Esophagus muscularis mucosa (tissue), 4 donors: ENCODE measurements around the gene PARP9. TPM values are rescaled to one million over a fixed set of nuclear protein-coding genes. Genes with fewer than 3 reads are reported as not detected.
"Not testable (repeated sequence)": the region's sequence is repeated elsewhere in the genome, so short reads cannot be mapped to it uniquely, and the experiment has no call there.

ENCODE experiments used
- DNase-seq: peaks from one replicate; pipeline ENCODE4 v3.0.0-alpha.2; 2017; ENCODE audit errors: extremely low spot score
- H3K27ac ChIP-seq, 4 donors: fragments of 200-600 bp; sonication (generic); replicated peaks in 1 of 4; 1 replicate in 3 of 4; 2 replicates in 1 of 4; pipeline ENCODE4 v1.5.1; 2016 to 2019; ENCODE audit warnings: mild to moderate bottlenecking in 1 of 4
- H3K27me3 ChIP-seq, 4 donors: fragments of 200-600 bp; sonication (generic); one replicate each; pipeline versions ENCODE4 v1.5.1 to v1.6.0; 2016 to 2019
- H3K36me3 ChIP-seq, 4 donors: fragments of 200-600 bp; sonication (generic); one replicate each; pipeline ENCODE4 v1.5.1; 2016 to 2019
- H3K4me1 ChIP-seq, 4 donors: fragments of 200-600 bp; sonication (generic); one replicate each; pipeline ENCODE4 v1.5.1; 2016 to 2019
- H3K4me3 ChIP-seq, 4 donors: fragments of 200-600 bp; sonication (generic); 1 replicate in 2 of 4; 2 replicates in 2 of 4; pipeline ENCODE4 v1.5.1; 2016 to 2019; ENCODE audit warnings: mild to moderate bottlenecking in 4 of 4, moderate library complexity in 1 of 4
- H3K9me3 ChIP-seq, 4 donors: fragments of 200-600 bp; sonication (generic); 1 replicate in 3 of 4; 2 replicates in 1 of 4; pipeline ENCODE4 v1.5.1; 2016 to 2019
- CTCF ChIP-seq, 3 experiments: fragments of 200-600 bp in 2 of 3; fragments of 450-650 bp in 1 of 3; sonication (generic) in 2 of 3; IDR thresholded peaks; one replicate each; pipeline ENCODE4 v1.5.1; 2017 to 2019; ENCODE audit warnings: antibody characterized with exemption in 3 of 3, mild to moderate bottlenecking in 2 of 3, moderate library complexity in 1 of 3
- EP300 ChIP-seq: sonication (generic); formaldehyde crosslinking; IDR thresholded peaks from one replicate; pipeline ENCODE4 v1.6.1; 2017; ENCODE audit warnings: antibody characterized with exemption
- POLR2A ChIP-seq: fragments of 450-650 bp; IDR thresholded peaks from one replicate; pipeline ENCODE4 v1.6.1; 2017; ENCODE audit warnings: antibody characterized with exemption, moderate library complexity, mild to moderate bottlenecking, low read depth
- POLR2AphosphoS5 ChIP-seq, 2 donors: sonication (generic); formaldehyde crosslinking; IDR thresholded peaks; one replicate each; pipeline ENCODE4 v1.6.1; 2017; ENCODE audit warnings: antibody characterized with exemption in 2 of 2
- WGBS: methylation state at CpG from one replicate; pipeline ENCODE4 v1.1.5; 2018; 5-methylcytosine and 5-hydroxymethylcytosine counted together
- intact Hi-C: fragments of 100-400 bp; cut with DNase I; formaldehyde crosslinking; loops from one replicate; pipeline ENCODE4 v1.15.1; 2023
- total RNA-seq, 4 donors: library from RNA; depleted of rRNA; stranded (reverse); fragments of >200 nt; gene quantifications; one replicate each; pipeline versions ENCODE4 v1.1.0 to v1.2.1, GENCODE V29; 2016

The PARP9 gene
- total RNA-seq, 4 donors from 2014 or later, result 16.7 to 24.0 (median 21.3) TPM

- Histone ChIP-seq H3K27ac (peak within 1 kb of the TSS in 1 of 4 donors; percentile 27), H3K36me3 (peaks cover 0 to 21% (median 9%) of the 10 kb centered on the region in 4 donors), H3K27me3 (no peaks in the 10 kb centered on the region), H3K9me3 (peaks cover 0 to 14% (median 5%) of the 10 kb centered on the region in 4 donors), H3K4me1 (peaks cover 0 to 18% (median 12%) of the 10 kb centered on the region in 4 donors), H3K4me3 (peak within 1 kb of the TSS; percentile 55 to 64 (median 58))
- intact Hi-C loops, result no loop called here
- DNase-seq, result no peak
- 12% methylated on average over 35 of the region's 40 CpGs for WGBS
- TF ChIP-seq CTCF (IDR thresholded peaks at IDR 0.05) (no peak), EP300 (no peak), POLR2A (no peak), POLR2AphosphoS5 (IDR thresholded peaks at IDR 0.05) (no peak)
Measured at GRCh38 chr3:122577409-122578031, 13.4 kb upstream of the PARP9 start, which contains the start of gene PARP15. PARP15 (plus strand) TSS chr3:122577650; CDS start chr3:122577668, 18 bp downstream.

- H3K4me3 ChIP-seq, result no peak overlapping the region
- peaks cover 0 to 2% (median 0%) of the 10 kb centered on the region in 4 donors for H3K9me3 ChIP-seq
- peaks cover 0 to 18% (median 12%) of the 10 kb centered on the region in 4 donors for H3K4me1 ChIP-seq
- H3K27me3 ChIP-seq, result no peaks in the 10 kb centered on the region
- intact Hi-C loops, result no loop called here
- H3K27ac ChIP-seq, result no peak overlapping the region
- TF ChIP-seq CTCF (IDR thresholded peaks at IDR 0.05) (no peak), POLR2AphosphoS5 (IDR thresholded peaks at IDR 0.05) (no peak), EP300 (no peak), POLR2A (no peak)
- DNase-seq, result no peak
- peaks cover 11 to 33% (median 21%) of the 10 kb centered on the region in 4 donors for H3K36me3 ChIP-seq
- 84% methylated on average over 8 of the region's 8 CpGs for WGBS
Measured at GRCh38 chr3:122576174-122576940, 12.3 kb upstream of the PARP9 start.

GRCh38 chr3:122572940-122573412 lies 8.9 kb upstream of the PARP9 start:
- Histone ChIP-seq H3K27ac (no peak overlapping the region), H3K36me3 (peaks cover 18 to 62% (median 46%) of the 10 kb centered on the region in 4 donors)
- 84% methylated on average over 3 of the region's 3 CpGs for WGBS

GRCh38 chr3:122568755-122569154 lies 4.7 kb upstream of the PARP9 start:
- intact Hi-C loops, result loop anchor here (10.0 kb wide), 1 partner anchor 226 kb away; the partner anchor contains the start of genes HSPBAP1 and SLC49A4
- no peaks in the 10 kb centered on the region for H3K27me3 ChIP-seq
- no peak overlapping the region for H3K4me3 ChIP-seq
- TF ChIP-seq POLR2AphosphoS5 (IDR thresholded peaks at IDR 0.05) (peak in 1 of 2 donors; percentile 58), POLR2A (no peak)
- 40% methylated on average over 3 of the region's 3 CpGs for WGBS
- no peak for DNase-seq
- H3K27ac ChIP-seq, result peak overlapping the region; percentile 65 to 78 (median 72)
- peaks cover 12 to 64% (median 46%) of the 10 kb centered on the region in 4 donors for H3K4me1 ChIP-seq
- no peaks in the 10 kb centered on the region for H3K9me3 ChIP-seq
- H3K36me3 ChIP-seq, result peaks cover 18 to 75% (median 62%) of the 10 kb centered on the region in 4 donors

More at GRCh38 chr3:122572940-122573412, 8.9 kb upstream of the PARP9 start:
- peaks cover 0 to 42% (median 33%) of the 10 kb centered on the region in 4 donors for H3K4me1 ChIP-seq
- DNase-seq, result no peak
- no peak for TF ChIP-seq POLR2A
- no peak for TF ChIP-seq CTCF (IDR thresholded peaks at IDR 0.05)
- no peak for TF ChIP-seq POLR2AphosphoS5 (IDR thresholded peaks at IDR 0.05)
- TF ChIP-seq EP300, result no peak
- intact Hi-C loops, result no loop called here
- H3K9me3 ChIP-seq, result no peaks in the 10 kb centered on the region
- H3K4me3 ChIP-seq, result no peak overlapping the region
- no peaks in the 10 kb centered on the region for H3K27me3 ChIP-seq

- not testable (repeated sequence) for H3K27me3 ChIP-seq, H3K4me3 ChIP-seq, DNase-seq, H3K9me3 ChIP-seq
- peaks cover 18 to 69% (median 59%) of the 10 kb centered on the region in 4 donors for H3K36me3 ChIP-seq
- peaks cover 16 to 65% (median 51%) of the 10 kb centered on the region in 4 donors for H3K4me1 ChIP-seq
- peak overlapping the region; percentile 65 to 78 (median 72) for H3K27ac ChIP-seq
- intact Hi-C loops, result loop anchor here (10.0 kb wide), 1 partner anchor 227 kb away; the partner anchor contains the start of genes HSPBAP1 and SLC49A4
- WGBS, result over 99% methylated on average over 7 of the region's 7 CpGs
Measured at GRCh38 chr3:122568131-122568530, 4.0 kb upstream of the PARP9 start.
